Muscle of back (tissue), 11 donors: ENCODE data around the gene DLL1. TPM values are rescaled to one million over a fixed set of nuclear protein-coding genes. Genes with fewer than 3 reads are reported as not detected.

ENCODE experiments used
- DNase-seq, 3 donors: peaks; one replicate each; pipeline versions ENCODE4 v3.0.0 to v3.0.0-alpha.2; 2013
- polyA plus RNA-seq, 10 donors: library from polyadenylated mRNA; unstranded; fragments of 120-200 nt; gene quantifications; one replicate each; pipeline ENCODE4 v1.2.1, GENCODE V29; 2013; ENCODE audit not compliant: insufficient read length in 10 of 10

The DLL1 gene
- polyA plus RNA-seq, 10 donors: 13.2 to 18.8 (median 16.6) TPM

- no peak for DNase-seq
Observed at GRCh38 chr6:170233286-170234205, 57.3 kb downstream of the DLL1 start.

Other genes starting within 250 kb of the DLL1 start
- gene FAM120B, start 15.7 kb upstream of the DLL1 start, polyA plus RNA-seq: 10 to 100 TPM; 20.5 to 29.7 (median 26.7) TPM